HepG2 (cell line): Measurements from ENCODE around the gene SEC14L5. TPM values are rescaled to one million over a fixed set of nuclear protein-coding genes. Genes with fewer than 3 reads are reported as not detected.

Experiments
- ATF5 ChIP-seq: sonication (generic); formaldehyde crosslinking; IDR thresholded peaks from 2 replicates; pipeline ENCODE4 v1.4.0; 2020; ENCODE audit warnings: mild to moderate bottlenecking, low read depth, missing genetic modification reagents
- DMTF1 ChIP-seq: sonication (generic); formaldehyde crosslinking; IDR thresholded peaks from 2 replicates; pipeline ENCODE4 v1.4.0; 2020; ENCODE audit warnings: mild to moderate bottlenecking, missing genetic modification reagents
- FOXP4 ChIP-seq: sonication (generic); formaldehyde crosslinking; IDR thresholded peaks from 2 replicates; pipeline ENCODE4 v1.4.0; 2020; ENCODE audit warnings: missing genetic modification reagents
- HNRNPH1 ChIP-seq: fragments of 200-400 bp; formaldehyde crosslinking; optimal IDR thresholded peaks from 2 replicates; pipeline ENCODE3; 2017; ENCODE audit warnings: mild to moderate bottlenecking, low read depth, low read length
- IKZF5 ChIP-seq: IDR thresholded peaks from 2 replicates; pipeline ENCODE4 v1.6.1; 2018; ENCODE audit warnings: missing genetic modification reagents, mild to moderate bottlenecking, missing compliant biosample characterization
- MTF2 ChIP-seq: sonication (generic); formaldehyde crosslinking; IDR thresholded peaks from 2 replicates; pipeline ENCODE4 v1.5.0; 2020; ENCODE audit warnings: missing genetic modification reagents, borderline replicate concordance
- SALL1 ChIP-seq: sonication (generic); formaldehyde crosslinking; IDR thresholded peaks from 2 replicates; pipeline ENCODE4 v1.8.0; 2022; ENCODE audit warnings: mild to moderate bottlenecking, missing genetic modification reagents
- SKI ChIP-seq: fragments of 450-650 bp; IDR thresholded peaks from one replicate; pipeline ENCODE4 v1.6.1; 2018; ENCODE audit warnings: mild to moderate bottlenecking; ENCODE audit not compliant: partially characterized antibody
- TCF7 ChIP-seq: sonication (generic); IDR thresholded peaks from 2 replicates; pipeline ENCODE4 v1.6.1; 2016; ENCODE audit warnings: antibody characterized with exemption, low read depth
- ZFP91 ChIP-seq: sonication (generic); formaldehyde crosslinking; IDR thresholded peaks from 2 replicates; pipeline ENCODE4 v1.9.0; 2022; ENCODE audit warnings: missing genetic modification reagents, mild to moderate bottlenecking, borderline replicate concordance
- ZFYVE20 ChIP-seq: sonication (generic); formaldehyde crosslinking; IDR thresholded peaks from 2 replicates; pipeline ENCODE4 v1.8.0; 2023; ENCODE audit warnings: low read depth, mild to moderate bottlenecking, moderate library complexity, missing genetic modification reagents, borderline replicate concordance
- ZNF24 ChIP-seq: fragments of 450-650 bp; IDR thresholded peaks from 2 replicates; pipeline ENCODE4 v1.6.1; 2017; ENCODE audit warnings: antibody characterized with exemption, mild to moderate bottlenecking
- ZNF263 ChIP-seq: sonication (generic); formaldehyde crosslinking; IDR thresholded peaks from 2 replicates; pipeline ENCODE4 v1.4.0; 2020; ENCODE audit warnings: missing genetic modification reagents
- ZNF337 ChIP-seq: sonication (generic); formaldehyde crosslinking; IDR thresholded peaks from 2 replicates; pipeline ENCODE4 v1.5.1; 2020; ENCODE audit warnings: missing genetic modification reagents, low read depth, mild to moderate bottlenecking, borderline replicate concordance
- ZNF589 ChIP-seq: sonication (generic); formaldehyde crosslinking; conservative IDR thresholded peaks from 2 replicates; pipeline ENCODE4 v1.8.0; 2022; ENCODE audit warnings: mild to moderate bottlenecking, moderate library complexity, missing genetic modification reagents
- ZNF598 ChIP-seq: sonication (generic); formaldehyde crosslinking; IDR thresholded peaks from 2 replicates; pipeline ENCODE4 v1.5.1; 2020; ENCODE audit warnings: mild to moderate bottlenecking, missing genetic modification reagents, borderline replicate concordance
- ZNF619 ChIP-seq: sonication (generic); formaldehyde crosslinking; IDR thresholded peaks from 2 replicates; pipeline ENCODE4 v1.4.0; 2020; ENCODE audit warnings: mild to moderate bottlenecking, missing genetic modification reagents
- ZNF710 ChIP-seq: sonication (generic); formaldehyde crosslinking; IDR thresholded peaks from 2 replicates; pipeline ENCODE4 v1.5.0; 2020; ENCODE audit warnings: mild to moderate bottlenecking, missing genetic modification reagents, borderline replicate concordance
- ZNF780A ChIP-seq: sonication (generic); formaldehyde crosslinking; IDR thresholded peaks from 2 replicates; pipeline ENCODE4 v1.8.0; 2022; ENCODE audit warnings: mild to moderate bottlenecking, missing genetic modification reagents, moderate library complexity
- ZNF792 ChIP-seq: IDR thresholded peaks from 2 replicates; pipeline ENCODE4 v1.6.1; 2016
- polyA plus RNA-seq, 8 experiments: library from polyadenylated mRNA; depleted of rRNA in 3 of 8; stranded (reverse) in 7 of 8; unstranded in 1 of 8; fragments of >200 nt; fragmentation: Illumina TruSeq in 4 of 8; extraction: Trizol in 4 of 8; gene quantifications; 2 replicates each; pipeline versions ENCODE4 v1.2.1 to v1.2.3, GENCODE V29; 2011 to 2016; ENCODE audit warnings: low read depth in 4 of 8, missing spikeins in 1 of 8, mixed read lengths in 1 of 8; ENCODE audit not compliant: insufficient read depth in 1 of 8
- total RNA-seq, 5 experiments: library from RNA; depleted of rRNA; stranded (reverse); fragments of >200 nt; fragmentation: Illumina TruSeq; extraction: Trizol; gene quantifications; 2 replicates each; pipeline ENCODE4 v1.2.3, GENCODE V29; 2016; ENCODE audit warnings: low read depth in 1 of 5

The SEC14L5 gene
- total and polyA plus RNA-seq, 2 of the 13 experiments (the other 11 are each of a cell fraction or from before 2014, with no cell fraction given), result 0.40 to 0.42 TPM

GRCh38 chr16:5032748-5033167 lies 74.6 kb downstream of the SEC14L5 start (continued):
- TF ChIP-seq ZNF710 (CRISPR knock-in tag) (no peak), DMTF1 (CRISPR knock-in tag) (no peak), ZNF780A (no peak), TCF7 (no peak; the same call in 1 of the 2 replicates), ZNF24 (no peak), ZNF263 (CRISPR knock-in tag) (no peak), ZNF619 (CRISPR knock-in tag) (no peak), HNRNPH1 (no peak), IKZF5 (CRISPR knock-in tag) (no peak), ZNF589 (CRISPR knock-in tag) (no peak), ATF5 (no peak), ZNF792 (CRISPR knock-in tag) (no peak), SKI (no peak), ZFP91 (CRISPR knock-in tag) (no peak), SALL1 (CRISPR knock-in tag) (no peak; the same call in 1 of the 2 replicates), ZNF598 (no peak), FOXP4 (CRISPR knock-in tag) (peak; percentile 85; the same call in 1 of the 2 replicates), ZFYVE20 (no peak), ZNF337 (CRISPR knock-in tag) (no peak; the same call in 1 of the 2 replicates), MTF2 (CRISPR knock-in tag) (no peak)
